WERI-Rb-1 (cell line): Measurements from ENCODE around the gene ACP2.

Source experiments
- DNase-seq: peaks from one replicate; pipeline ENCODE4 v3.0.0-alpha.2; 2020
- H3K27ac ChIP-seq: fragments of 250-450 bp; sonication (Bioruptor Pico); 2 replicates; pipeline ENCODE4 v1.5.1; 2020; ENCODE audit warnings: mild to moderate bottlenecking, moderate library complexity
- H3K27me3 ChIP-seq: fragments of 250-450 bp; sonication (Bioruptor Pico); 2 replicates; pipeline ENCODE4 v1.5.1; 2021; ENCODE audit warnings: mild to moderate bottlenecking, low read depth, moderate library complexity; ENCODE audit not compliant: insufficient read depth, severe bottlenecking
- H3K36me3 ChIP-seq: fragments of 250-450 bp; sonication (Bioruptor Pico); 2 replicates; pipeline ENCODE4 v1.5.1; 2020; ENCODE audit warnings: mild to moderate bottlenecking, moderate library complexity
- H3K4me3 ChIP-seq: 2 replicates; pipeline ENCODE4 v1.5.1; 2011; ENCODE audit warnings: low read depth, mild to moderate bottlenecking, control low read depth, low read length
- H3K9me3 ChIP-seq: fragments of 250-450 bp; sonication (Bioruptor Pico); 2 replicates; pipeline ENCODE4 v1.5.1; 2021; ENCODE audit warnings: mild to moderate bottlenecking, moderate library complexity; ENCODE audit not compliant: severe bottlenecking
- CTCF ChIP-seq: IDR thresholded peaks from 2 replicates; pipeline ENCODE4 v1.5.1; 2011; ENCODE audit warnings: low read depth, mild to moderate bottlenecking, control low read depth, inconsistent platforms, low read length

ACP2 gene

GRCh38 chr11:47244448-47245350 is 3.9 kb downstream of the ACP2 start:
- DNase-seq, result no peak
- Histone ChIP-seq H3K27ac (no peak overlapping the region), H3K27me3 (no peaks in the 10 kb centered on the region), H3K9me3 (no peaks in the 10 kb centered on the region), H3K4me3 (no peak overlapping the region), H3K36me3 (peaks cover 68% of the 10 kb centered on the region)
- no peak for TF ChIP-seq CTCF

DNA sequence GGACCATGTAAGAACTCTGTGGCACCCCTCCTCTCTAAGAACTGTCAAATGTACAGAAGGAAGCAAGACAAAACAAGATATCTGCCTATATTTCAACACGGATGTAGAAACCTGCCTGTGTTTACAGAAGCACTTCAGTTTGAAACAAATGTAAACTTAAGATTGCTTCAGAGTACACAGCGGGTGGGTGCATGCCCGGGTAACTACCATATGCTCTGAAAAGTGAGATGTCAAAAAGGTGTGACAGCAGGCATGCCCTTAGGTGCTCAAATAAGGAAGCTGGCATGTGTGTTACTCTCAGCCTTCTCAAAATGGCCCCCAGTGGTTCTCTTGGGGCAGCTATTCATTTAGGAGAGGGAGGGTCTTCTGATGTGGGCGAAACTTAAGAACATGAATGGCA is 5.2 kb downstream of the ACP2 start:
- Histone ChIP-seq H3K27ac (no peak overlapping the region), H3K27me3 (no peaks in the 10 kb centered on the region), H3K4me3 (no peak overlapping the region), H3K9me3 (no peaks in the 10 kb centered on the region), H3K36me3 (peaks cover 81% of the 10 kb centered on the region)
- DNase-seq, result no peak
- no peak for TF ChIP-seq CTCF

- peaks cover 85% of the 10 kb centered on the region for H3K36me3 ChIP-seq
- no peak overlapping the region for H3K4me3 ChIP-seq
- no peak for TF ChIP-seq CTCF
- no peak for DNase-seq
- H3K27me3 ChIP-seq, result no peaks in the 10 kb centered on the region
- no peak overlapping the region for H3K27ac ChIP-seq
- no peaks in the 10 kb centered on the region for H3K9me3 ChIP-seq
These were observed 5.9 kb downstream of the ACP2 start for GRCh38 chr11:47242596-47243192.

DNA sequence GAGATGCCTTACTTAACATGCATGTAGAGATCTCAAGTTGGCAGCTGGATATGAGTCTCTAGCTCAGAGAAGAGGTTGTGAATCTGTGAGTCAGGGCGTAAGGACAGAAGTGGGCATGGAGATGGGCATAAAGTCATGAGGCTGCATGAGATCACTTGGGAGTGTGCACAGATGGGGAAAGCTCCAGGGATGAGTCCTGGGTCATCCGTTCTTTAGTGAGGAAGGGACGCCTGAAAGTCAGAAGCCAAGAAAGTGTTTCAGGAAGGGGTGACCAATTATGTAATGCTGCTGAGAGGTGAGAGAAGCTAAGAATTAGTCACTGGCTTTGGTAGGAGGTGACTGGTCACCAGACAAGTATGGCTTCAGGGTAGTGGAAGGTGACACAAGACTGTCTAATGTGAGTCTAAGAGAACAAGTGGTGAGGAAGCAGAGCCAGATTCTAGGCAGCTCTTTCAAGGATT is 6.7 kb downstream of the ACP2 start:
- H3K27ac ChIP-seq, result no peak overlapping the region

DNA sequence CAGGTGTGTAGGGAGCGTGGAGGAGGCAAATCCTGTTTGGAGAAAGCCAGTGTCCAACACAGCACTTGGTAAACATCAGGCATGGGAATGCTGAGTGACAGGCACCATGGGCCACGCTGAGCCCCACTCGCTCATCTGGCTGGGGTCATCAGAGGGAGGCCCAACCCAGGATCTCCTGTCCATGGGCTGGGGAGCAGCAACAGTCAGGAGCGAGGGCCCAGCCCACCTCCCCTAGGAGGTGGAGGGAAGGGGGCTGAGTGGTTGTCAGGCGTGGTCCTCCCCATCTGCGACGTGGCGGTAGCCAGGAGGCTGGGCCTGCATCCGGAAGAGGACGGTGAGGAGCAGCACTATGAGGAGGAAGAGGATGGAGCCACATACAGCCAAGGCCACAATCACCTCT is 8.8 kb downstream of the ACP2 start:
- H3K27ac ChIP-seq, result no peak overlapping the region
- H3K4me3 ChIP-seq, result no peak overlapping the region
- peaks cover 66% of the 10 kb centered on the region for H3K36me3 ChIP-seq
- no peaks in the 10 kb centered on the region for H3K9me3 ChIP-seq
- no peak for DNase-seq
- H3K27me3 ChIP-seq, result no peaks in the 10 kb centered on the region
- TF ChIP-seq CTCF, result no peak

More for the DNA sequence above, 6.7 kb downstream of the ACP2 start:
- no peak for DNase-seq
- TF ChIP-seq CTCF, result no peak
- H3K27me3 ChIP-seq, result no peaks in the 10 kb centered on the region
- H3K9me3 ChIP-seq, result no peaks in the 10 kb centered on the region
- H3K4me3 ChIP-seq, result no peak overlapping the region
- peaks cover 79% of the 10 kb centered on the region for H3K36me3 ChIP-seq
